KMS-11 (cell line): ENCODE results near the gene ZFP36L1.

Experiments
- H2AFZ ChIP-seq: fragments of 200-600 bp; sonication (generic); 2 replicates; pipeline ENCODE4 v1.6.1; 2016; ENCODE audit warnings: antibody characterized with exemption, mixed run types, low read depth
- H3K27ac ChIP-seq: fragments of 200-600 bp; sonication (generic); 2 replicates; pipeline ENCODE4 v1.6.1; 2016; ENCODE audit warnings: mild to moderate bottlenecking, mixed run types
- H3K27me3 ChIP-seq: fragments of 200-600 bp; sonication (generic); 2 replicates; pipeline ENCODE4 v1.6.1; 2017; ENCODE audit warnings: mild to moderate bottlenecking, low read depth, mixed run types, moderate library complexity; ENCODE audit not compliant: insufficient read depth
- H3K36me3 ChIP-seq: fragments of 200-600 bp; sonication (generic); 2 replicates; pipeline ENCODE4 v1.6.1; 2017; ENCODE audit warnings: mild to moderate bottlenecking, mixed run types; ENCODE audit not compliant: insufficient read depth
- H3K4me1 ChIP-seq: fragments of 200-600 bp; sonication (generic); 2 replicates; pipeline ENCODE4 v1.6.1; 2016; ENCODE audit warnings: mild to moderate bottlenecking, low read depth, mixed run types; ENCODE audit not compliant: poor library complexity, severe bottlenecking
- H3K4me2 ChIP-seq: fragments of 200-600 bp; sonication (generic); 2 replicates; pipeline ENCODE4 v1.7.0; 2016; ENCODE audit warnings: mild to moderate bottlenecking, mixed run types
- H3K4me3 ChIP-seq: fragments of 200-600 bp; sonication (generic); IDR thresholded peaks from 2 replicates; pipeline ENCODE4 v1.6.1; 2017; ENCODE audit warnings: low read depth, low read length, mixed read lengths; ENCODE audit not compliant: insufficient read depth
- H3K79me2 ChIP-seq: fragments of 200-600 bp; sonication (generic); 2 replicates; pipeline ENCODE4 v1.6.1; 2016; ENCODE audit warnings: low read depth, mixed run types; ENCODE audit not compliant: insufficient read depth
- H3K9ac ChIP-seq: fragments of 200-600 bp; sonication (generic); 2 replicates; pipeline ENCODE4 v1.6.1; 2016; ENCODE audit warnings: mild to moderate bottlenecking, mixed run types
- H4K20me1 ChIP-seq: fragments of 200-600 bp; sonication (generic); 2 replicates; pipeline ENCODE4 v1.6.1; 2016; ENCODE audit warnings: mild to moderate bottlenecking, mixed run types; ENCODE audit not compliant: insufficient read depth
- TF ChIP-seq, protein P1 (sequence below): fragments of 200-600 bp; sonication (generic); conservative IDR thresholded peaks from 2 replicates; pipeline ENCODE4 v1.6.1; 2017; ENCODE audit warnings: low read depth, mild to moderate bottlenecking, antibody characterized with exemption, low read length, moderate library complexity, mixed read lengths

The ZFP36L1 gene

DNA sequence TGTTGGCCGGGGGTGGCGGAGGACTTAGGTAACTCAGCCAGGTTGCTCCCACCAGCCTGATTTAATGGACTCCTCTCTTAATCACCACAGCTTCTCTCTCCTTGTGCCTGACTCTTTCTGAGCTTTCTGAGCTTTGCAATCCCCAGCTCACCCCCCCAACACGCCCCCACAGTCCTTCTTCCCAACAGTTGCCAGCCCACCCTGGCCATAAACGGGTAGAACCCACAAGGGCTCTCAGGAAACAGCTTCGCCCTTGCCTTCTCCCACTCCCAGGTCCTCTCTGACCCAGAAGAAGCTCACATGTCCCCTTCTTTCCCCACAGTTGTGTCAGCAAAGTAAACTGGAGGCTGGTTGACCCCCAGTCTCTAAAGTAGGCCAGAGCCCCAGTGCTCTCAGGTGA is 32.9 kb downstream of the ZFP36L1 start:
- no peaks in the 10 kb centered on the region for H4K20me1 ChIP-seq
- no peak overlapping the region for H3K4me3 ChIP-seq
- H3K9ac ChIP-seq: no peak overlapping the region
- no peaks in the 10 kb centered on the region for H3K27me3 ChIP-seq
- no peak overlapping the region for H3K4me2 ChIP-seq
- no peaks in the 10 kb centered on the region for H3K79me2 ChIP-seq
- H3K36me3 ChIP-seq: no peaks in the 10 kb centered on the region
- TF ChIP-seq, protein P1, sequence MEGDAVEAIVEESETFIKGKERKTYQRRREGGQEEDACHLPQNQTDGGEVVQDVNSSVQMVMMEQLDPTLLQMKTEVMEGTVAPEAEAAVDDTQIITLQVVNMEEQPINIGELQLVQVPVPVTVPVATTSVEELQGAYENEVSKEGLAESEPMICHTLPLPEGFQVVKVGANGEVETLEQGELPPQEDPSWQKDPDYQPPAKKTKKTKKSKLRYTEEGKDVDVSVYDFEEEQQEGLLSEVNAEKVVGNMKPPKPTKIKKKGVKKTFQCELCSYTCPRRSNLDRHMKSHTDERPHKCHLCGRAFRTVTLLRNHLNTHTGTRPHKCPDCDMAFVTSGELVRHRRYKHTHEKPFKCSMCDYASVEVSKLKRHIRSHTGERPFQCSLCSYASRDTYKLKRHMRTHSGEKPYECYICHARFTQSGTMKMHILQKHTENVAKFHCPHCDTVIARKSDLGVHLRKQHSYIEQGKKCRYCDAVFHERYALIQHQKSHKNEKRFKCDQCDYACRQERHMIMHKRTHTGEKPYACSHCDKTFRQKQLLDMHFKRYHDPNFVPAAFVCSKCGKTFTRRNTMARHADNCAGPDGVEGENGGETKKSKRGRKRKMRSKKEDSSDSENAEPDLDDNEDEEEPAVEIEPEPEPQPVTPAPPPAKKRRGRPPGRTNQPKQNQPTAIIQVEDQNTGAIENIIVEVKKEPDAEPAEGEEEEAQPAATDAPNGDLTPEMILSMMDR: no peak
- H3K27ac ChIP-seq: no peak overlapping the region
- H2AFZ ChIP-seq: no peak overlapping the region
- H3K4me1 ChIP-seq: no peaks in the 10 kb centered on the region

DNA sequence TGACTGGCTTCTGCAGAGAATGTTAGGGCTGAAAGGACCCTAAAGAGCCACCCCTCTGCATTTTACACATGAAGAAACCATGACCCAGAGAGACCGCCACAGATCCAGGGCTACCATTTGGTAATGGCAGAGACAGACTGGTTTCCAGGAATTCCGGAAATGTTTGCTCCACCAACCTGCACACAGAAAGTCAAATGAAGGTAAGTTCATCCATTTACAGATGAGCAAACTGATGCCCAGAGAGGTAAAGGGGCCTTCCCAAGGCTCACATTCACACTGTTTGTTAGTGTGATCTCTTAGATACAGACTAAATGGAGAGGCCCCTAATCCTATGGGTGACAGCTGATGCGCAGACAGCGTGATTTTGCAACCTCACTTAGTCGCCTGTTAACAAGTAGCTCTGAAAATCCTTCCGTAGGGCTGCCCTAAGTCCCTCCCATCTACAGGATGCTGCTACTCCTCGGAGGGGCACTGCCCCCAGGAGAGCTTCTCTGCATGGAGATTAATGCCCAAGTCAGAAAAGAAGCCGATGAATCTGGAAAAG is 33.8 kb downstream of the ZFP36L1 start:
- TF ChIP-seq, protein P1: no peak
- H2AFZ ChIP-seq: no peak overlapping the region
- H3K27me3 ChIP-seq: no peaks in the 10 kb centered on the region
- H3K79me2 ChIP-seq: no peaks in the 10 kb centered on the region
- H3K27ac ChIP-seq: no peak overlapping the region
- no peaks in the 10 kb centered on the region for H3K36me3 ChIP-seq
- H3K4me2 ChIP-seq: no peak overlapping the region
- H3K4me1 ChIP-seq: no peaks in the 10 kb centered on the region
- no peaks in the 10 kb centered on the region for H4K20me1 ChIP-seq
- H3K9ac ChIP-seq: no peak overlapping the region
- H3K4me3 ChIP-seq: no peak overlapping the region

DNA sequence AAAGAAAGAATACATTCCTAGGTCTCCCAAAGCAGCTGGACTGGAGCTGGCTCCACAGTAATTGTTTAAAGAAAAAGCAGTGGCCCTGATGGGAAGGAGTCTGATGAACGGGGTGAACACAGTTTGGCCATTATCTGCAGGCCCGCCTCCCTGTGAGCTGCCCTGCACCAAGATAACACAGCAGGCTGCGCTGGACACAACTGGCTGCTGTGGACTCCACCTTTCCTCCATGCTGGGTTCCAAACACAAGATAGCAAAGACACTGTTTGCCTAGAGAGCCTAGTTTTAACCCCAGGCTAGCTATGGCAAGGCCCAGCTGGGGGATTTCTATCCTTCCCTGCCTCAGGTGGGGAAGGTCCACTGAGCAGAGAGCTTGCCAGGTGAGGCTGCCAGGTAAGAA is 34.6 kb downstream of the ZFP36L1 start:
- H3K79me2 ChIP-seq: no peaks in the 10 kb centered on the region
- H3K4me1 ChIP-seq: no peaks in the 10 kb centered on the region
- H3K36me3 ChIP-seq: no peaks in the 10 kb centered on the region
- H3K9ac ChIP-seq: no peak overlapping the region
- H3K4me2 ChIP-seq: no peak overlapping the region
- H3K4me3 ChIP-seq: no peak overlapping the region
- TF ChIP-seq, protein P1: no peak
- no peaks in the 10 kb centered on the region for H4K20me1 ChIP-seq
- no peak overlapping the region for H2AFZ ChIP-seq
- no peaks in the 10 kb centered on the region for H3K27me3 ChIP-seq
- H3K27ac ChIP-seq: no peak overlapping the region

DNA sequence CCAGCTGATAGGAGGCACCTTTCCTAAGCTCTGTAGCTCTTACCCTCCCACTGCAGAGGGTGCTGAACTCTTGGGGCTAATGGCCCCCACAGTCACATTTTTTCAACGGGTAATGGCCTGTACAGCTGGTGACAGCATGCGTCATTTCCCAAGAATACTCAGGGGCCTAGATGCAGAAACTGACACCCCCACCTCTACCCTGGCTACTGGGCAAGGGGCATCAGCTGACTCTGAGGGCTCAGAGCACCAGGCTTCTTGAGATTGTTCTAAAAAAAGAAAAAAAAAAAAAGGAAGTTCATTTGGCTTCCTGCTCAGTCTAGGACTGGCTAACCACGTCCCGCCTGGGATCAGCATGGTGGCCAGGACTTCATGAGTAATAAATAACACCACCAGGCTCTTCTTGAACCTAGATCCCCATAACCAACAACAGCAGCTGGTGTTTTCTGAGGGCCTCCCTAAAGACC is 35.2 kb downstream of the ZFP36L1 start:
- TF ChIP-seq, protein P1: no peak
- Histone ChIP-seq H3K4me2 (no peak overlapping the region), H3K4me3 (no peak overlapping the region), H3K36me3 (no peaks in the 10 kb centered on the region), H3K27ac (no peak overlapping the region), H3K79me2 (no peaks in the 10 kb centered on the region), H3K4me1 (no peaks in the 10 kb centered on the region), H3K27me3 (no peaks in the 10 kb centered on the region), H2AFZ (no peak overlapping the region), H4K20me1 (no peaks in the 10 kb centered on the region), H3K9ac (no peak overlapping the region)
